Fibroblast of lung (primary cell): ENCODE measurements around the gene PFDN1. TPM values are rescaled to one million over a fixed set of nuclear protein-coding genes. Genes with fewer than 3 reads are reported as not detected.

ENCODE experiments used
- DNase-seq, 2 donors: peaks; one replicate each; pipeline versions ENCODE4 v3.0.0 to v3.0.0-alpha.2; 2010; ENCODE audit warnings: low read depth in 2 of 2
- H2AFZ ChIP-seq: 2 replicates; pipeline ENCODE4 v1.5.1; 2012; ENCODE audit warnings: low read length, control low read depth, inconsistent platforms
- H3K27ac ChIP-seq: 2 replicates; pipeline ENCODE4 v1.5.1; 2011; ENCODE audit warnings: low read length, control low read depth; ENCODE audit not compliant: insufficient read depth
- H3K27me3 ChIP-seq: 2 replicates; pipeline ENCODE4 v1.5.1; 2011; ENCODE audit warnings: mild to moderate bottlenecking, low read length; ENCODE audit not compliant: control insufficient read depth, insufficient read depth
- H3K36me3 ChIP-seq: 2 replicates; pipeline ENCODE4 v1.5.1; 2011; ENCODE audit warnings: low read length; ENCODE audit not compliant: control insufficient read depth, insufficient read depth
- H3K4me1 ChIP-seq: 2 replicates; pipeline ENCODE4 v1.5.1; 2011; ENCODE audit warnings: low read length; ENCODE audit not compliant: control insufficient read depth, insufficient read depth; ENCODE audit errors: extremely low read depth
- H3K4me2 ChIP-seq: 2 replicates; pipeline ENCODE4 v1.5.1; 2011; ENCODE audit warnings: low read length, control low read depth; ENCODE audit not compliant: insufficient read depth; ENCODE audit errors: extremely low read depth
- H3K4me3 ChIP-seq, 4 experiments: fragments of 200-600 bp in 1 of 4; sonication (generic) in 1 of 4; replicated peaks in 1 of 4; 2 replicates each; pipeline ENCODE4 v1.5.1; 2011 to 2016; ENCODE audit warnings: low read length in 4 of 4, low read depth in 3 of 4, mild to moderate bottlenecking in 3 of 4, control low read depth in 2 of 4, inconsistent platforms in 1 of 4, mixed read lengths in 1 of 4; ENCODE audit not compliant: insufficient read depth in 1 of 4; ENCODE audit errors: control extremely low read depth in 1 of 4
- H3K79me2 ChIP-seq: 2 replicates; pipeline ENCODE4 v1.5.1; 2012; ENCODE audit warnings: mild to moderate bottlenecking, low read length, inconsistent platforms; ENCODE audit not compliant: control insufficient read depth, insufficient read depth
- H3K9ac ChIP-seq: 2 replicates; pipeline ENCODE4 v1.5.1; 2011; ENCODE audit warnings: mild to moderate bottlenecking, low read length, control low read depth; ENCODE audit not compliant: insufficient read depth
- H3K9me3 ChIP-seq: 2 replicates; pipeline ENCODE4 v1.5.1; 2012; ENCODE audit warnings: low read depth, low read length; ENCODE audit not compliant: control insufficient read depth, insufficient read depth
- H4K20me1 ChIP-seq: 2 replicates; pipeline ENCODE4 v1.5.1; 2011; ENCODE audit warnings: low read length; ENCODE audit not compliant: control insufficient read depth, insufficient read depth; ENCODE audit errors: extremely low read depth
- CTCF ChIP-seq, 2 donors: IDR thresholded peaks in 1 of 2; conservative IDR thresholded peaks in 1 of 2; 1 replicate in 1 of 2; 2 replicates in 1 of 2; pipeline ENCODE4 v1.5.1; 2011 to 2012; ENCODE audit warnings: low read length in 2 of 2, control low read depth in 1 of 2, inconsistent platforms in 1 of 2, low read depth in 1 of 2, mild to moderate bottlenecking in 1 of 2
- EZH2 ChIP-seq: IDR thresholded peaks from 2 replicates; pipeline ENCODE4 v1.5.1; 2012; ENCODE audit warnings: low read length, control low read depth, mild to moderate bottlenecking; ENCODE audit errors: missing control alignments
- polyA plus RNA-seq, 2 donors: library from polyadenylated mRNA; depleted of rRNA in 1 of 2; stranded (reverse) in 1 of 2; unstranded in 1 of 2; fragments of >200 nt; gene quantifications; 2 replicates each; pipeline ENCODE4 v1.2.1, GENCODE V29; 2011 to 2012; ENCODE audit warnings: missing spikeins in 1 of 2
- total RNA-seq: library from RNA; depleted of rRNA; stranded (reverse); fragments of >200 nt; gene quantifications from 2 replicates; pipeline ENCODE4 v1.2.1, GENCODE V29; 2014

Gene PFDN1
- total and polyA plus RNA-seq, 2 donors (not counting 1 experiment from before 2014, with no cell fraction given): 35.5 to 140 TPM

GRCh38 chr5:140217299-140218026, 85.4 kb downstream of the PFDN1 start:
- H4K20me1 ChIP-seq: no peaks in the 10 kb centered on the region
- no peaks in the 10 kb centered on the region for H3K27me3 ChIP-seq
- no peak overlapping the region for H3K4me2 ChIP-seq
- H3K27ac ChIP-seq: no peak overlapping the region
- H2AFZ ChIP-seq: no peak overlapping the region
- no peak for TF ChIP-seq CTCF (conservative IDR thresholded peaks at IDR 0.05 in 1 of 2, IDR thresholded peaks at IDR 0.05 in 1 of 2; ENCODE audit: low read depth in 1 of 2, low read length in 2 of 2)
- no peak for TF ChIP-seq EZH2
- peaks cover 22% of the 10 kb centered on the region for H3K4me1 ChIP-seq
- DNase-seq: no peak
- H3K36me3 ChIP-seq: no peaks in the 10 kb centered on the region
- no peaks in the 10 kb centered on the region for H3K9me3 ChIP-seq
- no peak overlapping the region for H3K9ac ChIP-seq
- H3K79me2 ChIP-seq: no peaks in the 10 kb centered on the region
- no peak overlapping the region for H3K4me3 ChIP-seq

- no peak overlapping the region for H2AFZ ChIP-seq
- no peaks in the 10 kb centered on the region for H4K20me1 ChIP-seq
- no peaks in the 10 kb centered on the region for H3K79me2 ChIP-seq
- no peak overlapping the region for H3K4me2 ChIP-seq
- no peak overlapping the region for H3K9ac ChIP-seq
- TF ChIP-seq CTCF (conservative IDR thresholded peaks at IDR 0.05 in 1 of 2, IDR thresholded peaks at IDR 0.05 in 1 of 2; ENCODE audit: low read depth in 1 of 2, low read length in 2 of 2) (no peak), EZH2 (no peak)
- no peaks in the 10 kb centered on the region for H3K27me3 ChIP-seq
- DNase-seq: no peak
- peaks cover 14% of the 10 kb centered on the region for H3K4me1 ChIP-seq
- H3K36me3 ChIP-seq: no peaks in the 10 kb centered on the region
- no peak overlapping the region for H3K27ac ChIP-seq
- H3K4me3 ChIP-seq: no peak overlapping the region
- no peaks in the 10 kb centered on the region for H3K9me3 ChIP-seq
These were observed 86.3 kb downstream of the PFDN1 start for GRCh38 chr5:140216478-140217074.

- H3K36me3 ChIP-seq: no peaks in the 10 kb centered on the region
- peaks cover 3% of the 10 kb centered on the region for H3K4me1 ChIP-seq
- H3K4me3 ChIP-seq: no peak overlapping the region
- H3K4me2 ChIP-seq: no peak overlapping the region
- no peaks in the 10 kb centered on the region for H3K9me3 ChIP-seq
- TF ChIP-seq EZH2 (no peak), CTCF (conservative IDR thresholded peaks at IDR 0.05 in 1 of 2, IDR thresholded peaks at IDR 0.05 in 1 of 2; ENCODE audit: low read depth in 1 of 2, low read length in 2 of 2) (no peak)
- H3K9ac ChIP-seq: no peak overlapping the region
- no peaks in the 10 kb centered on the region for H4K20me1 ChIP-seq
- H3K27me3 ChIP-seq: no peaks in the 10 kb centered on the region
- H3K27ac ChIP-seq: no peak overlapping the region
- H2AFZ ChIP-seq: no peak overlapping the region
- H3K79me2 ChIP-seq: no peaks in the 10 kb centered on the region
- no peak for DNase-seq
These were observed 87.6 kb downstream of the PFDN1 start for GRCh38 chr5:140215276-140215675.
